Stomach smooth muscle (tissue), 2 donors: ENCODE data around the gene XRN2.

Experiments
- H3K27ac ChIP-seq: one replicate; pipeline ENCODE4 v1.7.0; 2013; ENCODE audit warnings: mild to moderate bottlenecking, low read length, inconsistent platforms
- H3K27me3 ChIP-seq, 2 donors: one replicate each; pipeline ENCODE4 v1.7.0; 2013; ENCODE audit warnings: low read length in 2 of 2; ENCODE audit not compliant: insufficient read depth in 2 of 2, control insufficient read depth in 1 of 2
- H3K36me3 ChIP-seq, 2 donors: one replicate each; pipeline ENCODE4 v1.7.0; 2013; ENCODE audit warnings: low read length in 2 of 2; ENCODE audit not compliant: control insufficient read depth in 2 of 2, insufficient read depth in 2 of 2
- H3K4me1 ChIP-seq: one replicate; pipeline ENCODE4 v1.7.0; 2013; ENCODE audit warnings: low read length; ENCODE audit not compliant: control insufficient read depth, insufficient read depth
- H3K4me3 ChIP-seq, 2 donors: one replicate each; pipeline ENCODE4 v1.7.0; 2013; ENCODE audit warnings: low read length in 2 of 2
- H3K9ac ChIP-seq, 2 donors: one replicate each; pipeline ENCODE4 v1.7.0; 2013; ENCODE audit warnings: low read length in 2 of 2, mild to moderate bottlenecking in 1 of 2
- H3K9me3 ChIP-seq, 2 donors: one replicate each; pipeline ENCODE4 v1.7.0; 2013; ENCODE audit warnings: low read length in 2 of 2; ENCODE audit not compliant: control insufficient read depth in 2 of 2
- donor health status: healthy.
- donor health status: Pancreatic carcinoma.

The XRN2 gene

GRCh38 chr20:21294755-21295154 is 8.4 kb upstream of the XRN2 start:
- H3K4me1 ChIP-seq, result no peaks in the 10 kb centered on the region
- H3K36me3 ChIP-seq, result no peaks in the 10 kb centered on the region
- no peak overlapping the region for H3K4me3 ChIP-seq
- H3K9ac ChIP-seq, result no peak overlapping the region
- peaks cover 0 to 3% of the 10 kb centered on the region in 2 donors for H3K27me3 ChIP-seq
- H3K27ac ChIP-seq, result no peak overlapping the region
- no peaks in the 10 kb centered on the region for H3K9me3 ChIP-seq

DNA sequence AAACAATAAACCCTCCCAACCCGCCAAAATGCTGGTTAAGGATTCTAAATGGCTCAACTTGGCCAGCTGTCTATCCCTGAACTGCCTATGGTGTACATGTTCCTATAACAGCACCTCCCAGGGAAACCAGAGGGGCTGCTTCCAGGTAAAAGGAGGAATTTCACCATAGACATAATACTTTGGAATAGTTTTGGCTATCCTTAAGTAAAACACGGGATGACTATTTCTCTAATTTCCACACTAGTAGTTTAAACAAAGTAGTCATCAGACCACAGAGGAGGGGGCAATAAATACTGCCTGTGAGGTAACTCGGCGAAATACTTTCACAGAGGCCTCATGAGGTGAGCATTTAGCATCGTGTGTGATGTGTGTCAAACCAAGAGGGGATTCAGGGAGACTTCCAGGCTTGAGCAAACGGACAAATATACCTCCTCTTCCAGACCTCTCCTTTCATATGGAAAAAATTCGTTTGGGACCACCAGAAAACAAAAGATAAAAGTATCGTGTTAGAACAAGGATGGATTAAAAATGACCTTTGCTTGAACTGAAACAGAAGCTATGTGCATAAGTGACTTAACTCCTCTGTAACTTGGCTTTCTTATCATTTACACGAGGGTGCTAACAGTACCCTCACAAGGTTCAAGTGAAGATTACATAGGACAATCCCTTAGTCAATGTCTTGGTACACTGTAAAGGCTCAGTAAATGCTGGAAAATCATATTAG is 1.0 kb upstream of the XRN2 start:
- peak overlapping the region; percentile 90 for H3K27ac ChIP-seq
- H3K4me3 ChIP-seq, result peak overlapping the region; percentile 78 to 86
- H3K9ac ChIP-seq, result peak overlapping the region; percentile 81 to 94

GRCh38 chr20:21302664-21303060 is 469 bp upstream of the XRN2 start:
- peaks cover 12% of the 10 kb centered on the region for H3K4me1 ChIP-seq
- peak overlapping the region; percentile 78 to 86 for H3K4me3 ChIP-seq
- H3K27ac ChIP-seq, result peak overlapping the region; percentile 90
- peaks cover 0 to 3% of the 10 kb centered on the region in 2 donors for H3K27me3 ChIP-seq
- no peaks in the 10 kb centered on the region for H3K9me3 ChIP-seq
- H3K36me3 ChIP-seq, result no peaks in the 10 kb centered on the region
- peak overlapping the region; percentile 81 to 94 for H3K9ac ChIP-seq

More for the DNA sequence above, 1.0 kb upstream of the XRN2 start:
- Histone ChIP-seq H3K4me1 (peaks cover 12% of the 10 kb centered on the region), H3K27me3 (peaks cover 0 to 3% of the 10 kb centered on the region in 2 donors), H3K36me3 (no peaks in the 10 kb centered on the region), H3K9me3 (no peaks in the 10 kb centered on the region)

DNA sequence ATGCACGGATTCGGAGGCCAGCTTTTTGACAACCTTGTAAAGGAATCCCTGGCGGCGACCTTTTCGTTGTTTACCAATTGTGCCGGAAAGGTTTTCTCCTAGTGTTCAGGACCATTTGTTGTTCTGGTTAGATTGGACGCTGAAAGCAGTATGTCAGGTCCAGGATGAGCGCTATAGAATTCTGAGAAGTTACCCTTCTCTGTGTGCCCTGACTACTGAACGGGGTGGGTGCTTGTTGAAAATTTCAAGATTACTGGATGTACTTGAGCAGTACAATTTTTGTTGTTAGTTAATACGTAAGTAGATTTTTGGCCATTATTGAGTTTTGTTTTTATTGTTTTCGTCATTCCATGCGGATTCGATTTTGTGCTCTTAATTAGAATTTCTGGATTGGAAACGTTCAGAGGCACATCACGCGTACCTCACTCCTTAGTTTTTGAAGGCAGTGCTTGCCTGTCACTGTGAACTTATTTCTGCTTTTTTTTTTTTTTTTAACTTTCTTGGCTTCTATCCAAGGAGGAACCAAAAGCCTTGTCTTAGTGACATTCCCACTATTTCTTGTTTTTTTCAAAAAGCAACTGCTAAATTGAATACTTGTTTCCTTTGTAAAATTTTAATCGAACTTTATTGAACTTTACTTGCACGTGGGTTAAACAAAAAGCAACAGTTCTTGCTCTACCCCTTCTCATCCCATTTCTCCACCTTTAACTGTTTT is 898 bp downstream of the XRN2 start:
- H3K27ac ChIP-seq, result peak overlapping the region; percentile 90
- peak overlapping the region; percentile 78 to 86 for H3K4me3 ChIP-seq
- peaks cover 12% of the 10 kb centered on the region for H3K4me1 ChIP-seq
- H3K27me3 ChIP-seq, result no peaks in the 10 kb centered on the region
- no peaks in the 10 kb centered on the region for H3K36me3 ChIP-seq
- H3K9me3 ChIP-seq, result no peaks in the 10 kb centered on the region
- H3K9ac ChIP-seq, result peak overlapping the region; percentile 81 to 94

DNA sequence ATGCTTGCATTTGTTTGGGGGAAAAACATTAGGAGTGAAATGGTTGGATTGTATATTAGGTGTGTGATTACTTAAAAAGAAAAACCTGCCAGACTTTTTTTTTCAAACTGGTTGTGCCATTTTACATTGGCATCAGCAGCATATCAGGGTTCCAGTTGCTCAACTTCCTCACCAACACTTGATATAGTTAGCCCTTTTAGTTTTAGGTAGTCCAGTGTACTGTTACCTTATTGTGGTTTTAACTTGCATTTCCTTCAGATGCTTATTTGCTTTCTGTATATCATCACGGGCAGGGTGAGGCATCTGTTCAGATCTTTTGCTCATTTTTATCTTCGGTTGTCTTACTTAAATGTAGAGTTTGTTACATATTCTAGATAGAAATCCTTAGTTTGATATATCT is 5.2 kb downstream of the XRN2 start:
- H3K4me3 ChIP-seq, result no peak overlapping the region
- no peak overlapping the region for H3K9ac ChIP-seq
- no peaks in the 10 kb centered on the region for H3K36me3 ChIP-seq
- no peaks in the 10 kb centered on the region for H3K9me3 ChIP-seq
- no peak overlapping the region for H3K27ac ChIP-seq
- no peaks in the 10 kb centered on the region for H3K27me3 ChIP-seq
- peaks cover 7% of the 10 kb centered on the region for H3K4me1 ChIP-seq

- Histone ChIP-seq H3K9ac (no peak overlapping the region), H3K27ac (no peak overlapping the region), H3K4me3 (no peak overlapping the region), H3K36me3 (no peaks in the 10 kb centered on the region), H3K27me3 (no peaks in the 10 kb centered on the region), H3K9me3 (no peaks in the 10 kb centered on the region), H3K4me1 (no peaks in the 10 kb centered on the region)
Measured at GRCh38 chr20:21309678-21310467, 6.7 kb downstream of the XRN2 start.

- H3K9ac ChIP-seq, result no peak overlapping the region
- no peak overlapping the region for H3K4me3 ChIP-seq
- no peaks in the 10 kb centered on the region for H3K9me3 ChIP-seq
- no peak overlapping the region for H3K27ac ChIP-seq
- H3K27me3 ChIP-seq, result no peaks in the 10 kb centered on the region
- H3K36me3 ChIP-seq, result no peaks in the 10 kb centered on the region
- no peaks in the 10 kb centered on the region for H3K4me1 ChIP-seq
Measured at GRCh38 chr20:21312813-21313474, 9.8 kb downstream of the XRN2 start.

- no peaks in the 10 kb centered on the region for H3K36me3 ChIP-seq
- no peaks in the 10 kb centered on the region for H3K4me1 ChIP-seq
- H3K4me3 ChIP-seq, result no peak overlapping the region
- no peak overlapping the region for H3K27ac ChIP-seq
- H3K9ac ChIP-seq, result no peak overlapping the region
- no peaks in the 10 kb centered on the region for H3K27me3 ChIP-seq
- no peaks in the 10 kb centered on the region for H3K9me3 ChIP-seq
Measured at GRCh38 chr20:21315138-21315537, 12.0 kb downstream of the XRN2 start.

- Histone ChIP-seq H3K27ac (no peak overlapping the region), H3K27me3 (no peaks in the 10 kb centered on the region), H3K4me3 (no peak overlapping the region), H3K4me1 (no peaks in the 10 kb centered on the region), H3K36me3 (no peaks in the 10 kb centered on the region), H3K9me3 (no peaks in the 10 kb centered on the region), H3K9ac (no peak overlapping the region)
Measured at GRCh38 chr20:21322083-21322710, 19.1 kb downstream of the XRN2 start.

- Histone ChIP-seq H3K27me3 (no peaks in the 10 kb centered on the region), H3K4me1 (no peaks in the 10 kb centered on the region), H3K9me3 (no peaks in the 10 kb centered on the region), H3K4me3 (no peak overlapping the region), H3K27ac (no peak overlapping the region), H3K9ac (no peak overlapping the region), H3K36me3 (no peaks in the 10 kb centered on the region)
Measured at GRCh38 chr20:21322921-21323331, 19.8 kb downstream of the XRN2 start.
